Measurements from ENCODE around the gene ANKRD29. TPM values are rescaled to one million over a fixed set of nuclear protein-coding genes. Genes with fewer than 3 reads are reported as not detected.

Gene ANKRD29
- total RNA-seq, 1 experiment from 2014 or later, result 6.9 TPM

GRCh38 chr18:23568281-23569138 lies 94.2 kb downstream of the ANKRD29 start:
- Mint-ChIP-seq H3K4me3 (ENCODE audit: low read depth, unreplicated experiment) (no peak overlapping the region), H3K36me3 (ENCODE audit: insufficient read depth, unreplicated experiment) (peaks cover 68% of the 10 kb centered on the region), H3K27me3 (ENCODE audit: unreplicated experiment) (no peaks in the 10 kb centered on the region), H3K4me1 (ENCODE audit: low read depth, unreplicated experiment) (peaks cover 28% of the 10 kb centered on the region), H3K27ac (ENCODE audit: unreplicated experiment) (no peak overlapping the region), H3K9me3 (ENCODE audit: low read depth, unreplicated experiment) (no peaks in the 10 kb centered on the region)
- no peak for DNase-seq
- CTCF ChIA-PET, result interaction anchor here (0.6 kb wide), 1 partner anchor 1744 kb away, joined by 7 read pairs; no protein-coding TSS in a partner anchor
- no peak for TF ChIP-seq CTCF (IDR thresholded peaks at IDR 0.05; ENCODE audit: unreplicated experiment)
- intact Hi-C loops (cut with micrococcal nuclease; ENCODE audit: unreplicated experiment), result no loop called here
- BruUV-seq (replicated peaks), result no TSS peak

DNA sequence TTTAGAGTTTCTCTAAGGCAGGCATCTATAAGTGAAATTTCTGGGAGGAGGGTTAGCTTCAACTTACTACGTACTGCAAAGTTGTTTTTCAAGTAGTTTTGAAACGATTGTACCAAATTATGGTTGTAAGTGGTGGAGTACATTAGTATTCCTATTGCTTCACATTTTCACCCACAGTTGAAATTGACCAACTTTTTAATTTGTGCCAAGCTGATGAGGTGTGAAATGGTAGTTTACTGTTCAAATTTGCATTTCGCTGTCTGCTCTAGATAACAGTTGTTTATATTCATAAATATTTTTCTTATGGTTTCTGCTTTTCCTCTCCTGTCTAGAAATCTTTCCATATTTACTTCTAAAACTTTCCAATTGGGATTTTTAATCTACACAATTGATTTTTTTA lies 95.0 kb downstream of the ANKRD29 start:
- no peaks in the 10 kb centered on the region for H3K27me3 Mint-ChIP-seq (ENCODE audit: unreplicated experiment)
- TF ChIP-seq CTCF (IDR thresholded peaks at IDR 0.05; ENCODE audit: unreplicated experiment), result no peak
- peaks cover 26% of the 10 kb centered on the region for H3K4me1 Mint-ChIP-seq (ENCODE audit: low read depth, unreplicated experiment)
- DNase-seq, result no peak
- BruUV-seq (replicated peaks), result no TSS peak
- H3K9me3 Mint-ChIP-seq (ENCODE audit: low read depth, unreplicated experiment), result no peaks in the 10 kb centered on the region
- peaks cover 74% of the 10 kb centered on the region for H3K36me3 Mint-ChIP-seq (ENCODE audit: insufficient read depth, unreplicated experiment)
- CTCF ChIA-PET, result no interaction called here
- no peak overlapping the region for H3K4me3 Mint-ChIP-seq (ENCODE audit: low read depth, unreplicated experiment)
- intact Hi-C loops (cut with micrococcal nuclease; ENCODE audit: unreplicated experiment), result no loop called here
- H3K27ac Mint-ChIP-seq (ENCODE audit: unreplicated experiment), result no peak overlapping the region

DNA sequence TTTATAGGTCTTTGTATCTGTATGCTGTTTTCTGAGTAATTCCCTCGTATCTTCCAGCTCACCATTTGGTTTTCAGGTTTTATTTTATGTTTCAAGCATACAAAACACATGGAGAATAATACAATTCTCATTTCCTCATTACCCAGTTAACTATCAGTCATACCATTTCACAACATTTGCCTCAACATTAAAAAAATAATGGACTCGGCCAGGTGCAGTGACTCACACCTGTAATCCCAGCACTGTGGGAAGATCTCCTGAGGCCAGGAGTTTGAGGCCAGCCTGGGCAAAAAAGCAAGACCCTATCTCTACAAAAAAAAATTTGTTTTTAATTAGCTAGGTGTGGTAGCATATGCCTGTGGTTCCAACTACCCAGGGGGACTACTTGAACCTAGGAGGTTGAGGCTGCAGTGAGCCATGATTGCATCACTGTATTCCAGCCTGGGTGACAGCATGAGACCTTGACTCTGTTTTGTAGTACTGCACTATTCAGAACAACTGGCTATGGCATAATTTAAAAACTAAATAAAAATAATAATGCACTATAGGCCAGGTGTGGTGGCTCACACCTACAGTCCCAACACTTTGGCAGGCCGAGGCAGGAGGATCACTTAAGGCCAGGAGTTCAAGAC lies 96.7 kb downstream of the ANKRD29 start:
- H3K36me3 Mint-ChIP-seq (ENCODE audit: insufficient read depth, unreplicated experiment), result peaks cover 85% of the 10 kb centered on the region
- H3K9me3 Mint-ChIP-seq (ENCODE audit: low read depth, unreplicated experiment), result no peaks in the 10 kb centered on the region
- H3K27me3 Mint-ChIP-seq (ENCODE audit: unreplicated experiment), result no peaks in the 10 kb centered on the region
- H3K27ac Mint-ChIP-seq (ENCODE audit: unreplicated experiment), result peak overlapping the region; percentile 74
- no peak overlapping the region for H3K4me3 Mint-ChIP-seq (ENCODE audit: low read depth, unreplicated experiment)
- BruUV-seq (replicated peaks), result no TSS peak
- intact Hi-C loops (cut with micrococcal nuclease; ENCODE audit: unreplicated experiment), result no loop called here
- DNase-seq, result no peak
- peaks cover 26% of the 10 kb centered on the region for H3K4me1 Mint-ChIP-seq (ENCODE audit: low read depth, unreplicated experiment)
- CTCF ChIA-PET, result interaction anchor here (0.6 kb wide), 1 partner anchor 874 kb away, joined by 6 read pairs; no protein-coding TSS in a partner anchor
- no peak for TF ChIP-seq CTCF (IDR thresholded peaks at IDR 0.05; ENCODE audit: unreplicated experiment)

DNA sequence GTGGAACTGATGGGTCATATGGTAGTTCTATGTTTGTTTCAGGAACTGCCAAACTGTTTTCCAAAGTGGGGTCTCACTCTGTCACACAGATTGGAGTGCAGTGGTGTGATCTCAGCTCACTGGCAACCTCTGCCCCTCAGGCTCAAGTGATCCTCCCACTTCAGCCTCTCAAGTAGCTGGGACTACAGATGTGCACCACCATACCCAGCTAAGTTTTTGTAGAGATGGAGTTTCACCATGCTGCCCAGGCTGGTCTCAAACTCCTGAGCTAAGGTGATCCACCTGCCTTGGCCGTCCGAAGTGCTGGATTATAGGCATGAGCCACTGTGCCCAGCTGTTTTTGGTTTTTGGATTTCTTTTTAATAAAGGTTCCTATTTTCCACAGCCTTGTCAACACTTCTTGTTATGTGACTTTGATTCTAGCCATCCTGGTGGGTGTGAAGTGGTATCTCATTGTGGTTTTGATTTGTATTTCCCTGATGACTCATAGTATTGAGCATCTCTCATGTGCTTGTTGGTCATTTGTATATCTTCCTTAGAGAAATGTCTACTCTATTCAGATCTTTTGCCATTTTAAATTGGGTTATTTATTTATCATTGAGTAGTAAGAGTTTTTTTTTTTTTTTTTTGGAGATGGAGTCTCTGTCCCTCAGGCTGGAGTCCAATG lies 99.2 kb downstream of the ANKRD29 start:
- Mint-ChIP-seq H3K4me1 (ENCODE audit: low read depth, unreplicated experiment) (peaks cover 26% of the 10 kb centered on the region), H3K9me3 (ENCODE audit: low read depth, unreplicated experiment) (no peaks in the 10 kb centered on the region), H3K4me3 (ENCODE audit: low read depth, unreplicated experiment) (no peak overlapping the region), H3K27ac (ENCODE audit: unreplicated experiment) (peak overlapping the region; percentile 51), H3K36me3 (ENCODE audit: insufficient read depth, unreplicated experiment) (peaks cover 93% of the 10 kb centered on the region), H3K27me3 (ENCODE audit: unreplicated experiment) (no peaks in the 10 kb centered on the region)
- TF ChIP-seq CTCF (IDR thresholded peaks at IDR 0.05; ENCODE audit: unreplicated experiment), result no peak
- no peak for DNase-seq
- CTCF ChIA-PET, result interaction anchor here (0.6 kb wide), 1 partner anchor 53 kb away, joined by 9 read pairs; no protein-coding TSS in a partner anchor
- intact Hi-C loops (cut with micrococcal nuclease; ENCODE audit: unreplicated experiment), result no loop called here
- no TSS peak for BruUV-seq (replicated peaks)

Measured in Calu3 (cell line).